Muscle layer of duodenum (tissue), 2 donors: ENCODE measurements around the gene ARF1.

ENCODE experiments used
- H3K27ac ChIP-seq: one replicate; pipeline ENCODE4 v1.7.0; 2013; ENCODE audit warnings: mild to moderate bottlenecking, low read length
- H3K27me3 ChIP-seq: one replicate; pipeline ENCODE4 v1.7.0; 2013; ENCODE audit warnings: low read depth, mild to moderate bottlenecking, control low read depth, low read length
- H3K36me3 ChIP-seq, 2 donors: one replicate each; pipeline ENCODE4 v1.7.0; 2013; ENCODE audit warnings: low read length in 2 of 2, control low read depth in 1 of 2, mild to moderate bottlenecking in 1 of 2; ENCODE audit not compliant: insufficient read depth in 2 of 2, control insufficient read depth in 1 of 2
- H3K4me1 ChIP-seq, 2 donors: one replicate each; pipeline ENCODE4 v1.7.0; 2013; ENCODE audit warnings: low read length in 2 of 2, mild to moderate bottlenecking in 2 of 2, control low read depth in 1 of 2, moderate library complexity in 1 of 2; ENCODE audit not compliant: insufficient read depth in 2 of 2, control insufficient read depth in 1 of 2
- H3K4me3 ChIP-seq, 2 donors: one replicate each; pipeline ENCODE4 v1.7.0; 2013; ENCODE audit warnings: low read length in 2 of 2, low read depth in 1 of 2, mild to moderate bottlenecking in 1 of 2
- H3K9me3 ChIP-seq, 2 donors: one replicate each; pipeline ENCODE4 v1.7.0; 2013; ENCODE audit warnings: low read length in 2 of 2, control low read depth in 1 of 2, mild to moderate bottlenecking in 1 of 2; ENCODE audit not compliant: control insufficient read depth in 1 of 2
- donor health status: healthy.

The ARF1 gene

GRCh38 chr1:228064741-228065542, 17.6 kb upstream of the ARF1 start:
- H3K36me3 ChIP-seq: no peaks in the 10 kb centered on the region
- H3K27me3 ChIP-seq: peaks cover 47% of the 10 kb centered on the region
- no peak overlapping the region for H3K4me3 ChIP-seq
- H3K4me1 ChIP-seq: peaks cover 4 to 12% of the 10 kb centered on the region in 2 donors
- no peak overlapping the region for H3K27ac ChIP-seq
- no peaks in the 10 kb centered on the region for H3K9me3 ChIP-seq

GRCh38 chr1:228065543-228066347, 16.8 kb upstream of the ARF1 start:
- Histone ChIP-seq H3K27ac (no peak overlapping the region), H3K4me3 (no peak overlapping the region), H3K27me3 (peaks cover 39% of the 10 kb centered on the region), H3K4me1 (peaks cover 0 to 4% of the 10 kb centered on the region in 2 donors), H3K36me3 (no peaks in the 10 kb centered on the region), H3K9me3 (no peaks in the 10 kb centered on the region)

GRCh38 chr1:228066416-228066815, 16.1 kb upstream of the ARF1 start:
- no peak overlapping the region for H3K4me3 ChIP-seq
- no peaks in the 10 kb centered on the region for H3K9me3 ChIP-seq
- H3K4me1 ChIP-seq: no peaks in the 10 kb centered on the region
- peaks cover 32% of the 10 kb centered on the region for H3K27me3 ChIP-seq
- no peak overlapping the region for H3K27ac ChIP-seq
- no peaks in the 10 kb centered on the region for H3K36me3 ChIP-seq

GRCh38 chr1:228066891-228067654, 15.4 kb upstream of the ARF1 start:
- Histone ChIP-seq H3K9me3 (no peaks in the 10 kb centered on the region), H3K27ac (no peak overlapping the region), H3K4me1 (no peaks in the 10 kb centered on the region), H3K36me3 (no peaks in the 10 kb centered on the region), H3K4me3 (no peak overlapping the region), H3K27me3 (peaks cover 25% of the 10 kb centered on the region)

- Histone ChIP-seq H3K27ac (no peak overlapping the region), H3K9me3 (no peaks in the 10 kb centered on the region), H3K27me3 (peaks cover 21% of the 10 kb centered on the region), H3K4me1 (no peaks in the 10 kb centered on the region), H3K4me3 (no peak overlapping the region), H3K36me3 (no peaks in the 10 kb centered on the region)
Observed at GRCh38 chr1:228068359-228068758, 14.1 kb upstream of the ARF1 start.

GRCh38 chr1:228070173-228070572, 12.3 kb upstream of the ARF1 start:
- H3K4me3 ChIP-seq: no peak overlapping the region
- H3K9me3 ChIP-seq: no peaks in the 10 kb centered on the region
- H3K4me1 ChIP-seq: no peaks in the 10 kb centered on the region
- peaks cover 13% of the 10 kb centered on the region for H3K27me3 ChIP-seq
- no peak overlapping the region for H3K27ac ChIP-seq
- H3K36me3 ChIP-seq: no peaks in the 10 kb centered on the region

- no peak overlapping the region for H3K27ac ChIP-seq
- H3K4me3 ChIP-seq: no peak overlapping the region
- H3K36me3 ChIP-seq: no peaks in the 10 kb centered on the region
- no peaks in the 10 kb centered on the region for H3K4me1 ChIP-seq
- no peaks in the 10 kb centered on the region for H3K9me3 ChIP-seq
- H3K27me3 ChIP-seq: peaks cover 6% of the 10 kb centered on the region
Observed at GRCh38 chr1:228070851-228071250, 11.7 kb upstream of the ARF1 start.

- H3K4me1 ChIP-seq: no peaks in the 10 kb centered on the region
- H3K36me3 ChIP-seq: no peaks in the 10 kb centered on the region
- H3K27ac ChIP-seq: no peak overlapping the region
- peaks cover 5% of the 10 kb centered on the region for H3K27me3 ChIP-seq
- H3K9me3 ChIP-seq: no peaks in the 10 kb centered on the region
- no peak overlapping the region for H3K4me3 ChIP-seq
Observed at GRCh38 chr1:228071839-228072657, 10.5 kb upstream of the ARF1 start.

GRCh38 chr1:228072658-228073043, 9.9 kb upstream of the ARF1 start:
- Histone ChIP-seq H3K27ac (no peak overlapping the region), H3K4me1 (no peaks in the 10 kb centered on the region), H3K4me3 (no peak overlapping the region), H3K27me3 (no peaks in the 10 kb centered on the region), H3K36me3 (no peaks in the 10 kb centered on the region), H3K9me3 (no peaks in the 10 kb centered on the region)

GRCh38 chr1:228073061-228073856, 9.2 kb upstream of the ARF1 start:
- no peaks in the 10 kb centered on the region for H3K4me1 ChIP-seq
- no peaks in the 10 kb centered on the region for H3K36me3 ChIP-seq
- H3K9me3 ChIP-seq: no peaks in the 10 kb centered on the region
- H3K27me3 ChIP-seq: no peaks in the 10 kb centered on the region
- H3K27ac ChIP-seq: no peak overlapping the region
- H3K4me3 ChIP-seq: no peak overlapping the region
